Mesenchymal stem cell (in vitro differentiated cells and primary cell): ENCODE results near the gene MEIOSIN.

Experiments used
- DNase-seq: peaks from one replicate; pipeline ENCODE4 v3.0.0-alpha.2; 2013
- H2AFZ ChIP-seq: one replicate; pipeline ENCODE4 v1.6.1; 2013; ENCODE audit warnings: low read depth, mild to moderate bottlenecking, control low read depth, inconsistent platforms, low read length, moderate library complexity
- H2AK5ac ChIP-seq: 2 replicates; pipeline ENCODE4 v1.6.1; 2013; ENCODE audit warnings: low read length, moderate library complexity, mild to moderate bottlenecking, inconsistent platforms; ENCODE audit not compliant: severe bottlenecking
- H2BK120ac ChIP-seq: one replicate; pipeline ENCODE4 v1.6.1; 2013; ENCODE audit warnings: low read depth, mild to moderate bottlenecking, inconsistent platforms, low read length, moderate library complexity
- H2BK12ac ChIP-seq, 2 experiments: one replicate each; pipeline ENCODE4 v1.6.1; 2013; ENCODE audit warnings: inconsistent platforms in 2 of 2, low read length in 2 of 2, mild to moderate bottlenecking in 2 of 2, moderate library complexity in 2 of 2, control low read depth in 1 of 2
- H2BK15ac ChIP-seq: one replicate; pipeline ENCODE4 v1.6.1; 2013; ENCODE audit warnings: mild to moderate bottlenecking, low read depth, inconsistent platforms; ENCODE audit not compliant: poor library complexity, severe bottlenecking
- H2BK5ac ChIP-seq: 2 replicates; pipeline ENCODE4 v1.6.1; 2013; ENCODE audit warnings: low read depth, mild to moderate bottlenecking, low read length, control low read depth, inconsistent platforms; ENCODE audit not compliant: poor library complexity, severe bottlenecking
- H3K14ac ChIP-seq, 2 experiments: one replicate each; pipeline ENCODE4 v1.6.1; 2013; ENCODE audit warnings: inconsistent platforms in 2 of 2, low read length in 2 of 2, control low read depth in 1 of 2, mild to moderate bottlenecking in 1 of 2, moderate library complexity in 1 of 2
- H3K18ac ChIP-seq, 2 experiments: one replicate each; pipeline ENCODE4 v1.6.1; 2013; ENCODE audit warnings: inconsistent platforms in 2 of 2, low read length in 2 of 2, control low read depth in 1 of 2, low read depth in 1 of 2, mild to moderate bottlenecking in 1 of 2
- H3K23ac ChIP-seq, 2 experiments: one replicate each; pipeline ENCODE4 v1.6.1; 2013; ENCODE audit warnings: inconsistent platforms in 2 of 2, low read length in 2 of 2, mild to moderate bottlenecking in 2 of 2, moderate library complexity in 2 of 2, control low read depth in 1 of 2
- H3K27ac ChIP-seq: 2 replicates; pipeline ENCODE4 v1.5.1; 2013; ENCODE audit warnings: mild to moderate bottlenecking, moderate library complexity, low read length, control low read depth, inconsistent platforms; ENCODE audit not compliant: poor library complexity, severe bottlenecking
- H3K27me3 ChIP-seq, 2 experiments: 2 replicates each; pipeline versions ENCODE4 v1.6.1 to v1.7.0; 2013; ENCODE audit warnings: low read length in 2 of 2, mild to moderate bottlenecking in 2 of 2, moderate library complexity in 2 of 2, control low read depth in 1 of 2, inconsistent platforms in 1 of 2; ENCODE audit not compliant: control insufficient read depth in 1 of 2, insufficient read depth in 1 of 2
- H3K36me3 ChIP-seq, 2 experiments: 2 replicates each; pipeline versions ENCODE4 v1.6.1 to v1.7.0; 2013; ENCODE audit warnings: low read length in 2 of 2, control low read depth in 1 of 2, inconsistent platforms in 1 of 2, low read depth in 1 of 2, mild to moderate bottlenecking in 1 of 2; ENCODE audit not compliant: insufficient read depth in 2 of 2, control insufficient read depth in 1 of 2
- H3K4ac ChIP-seq, 2 experiments: one replicate each; pipeline ENCODE4 v1.6.1; 2013; ENCODE audit warnings: inconsistent platforms in 2 of 2, low read length in 2 of 2, mild to moderate bottlenecking in 2 of 2, moderate library complexity in 2 of 2, control low read depth in 1 of 2, low read depth in 1 of 2
- H3K4me1 ChIP-seq: 2 replicates; pipeline ENCODE4 v1.6.1; 2013; ENCODE audit warnings: low read depth, low read length, control low read depth; ENCODE audit not compliant: control insufficient read depth, insufficient read depth
- H3K4me2 ChIP-seq: 2 replicates; pipeline ENCODE4 v1.6.1; 2013; ENCODE audit warnings: low read length, mild to moderate bottlenecking, inconsistent platforms; ENCODE audit not compliant: poor library complexity, severe bottlenecking
- H3K4me3 ChIP-seq, 2 experiments: 2 replicates each; pipeline versions ENCODE4 v1.5.1 to v1.7.0; 2013; ENCODE audit warnings: low read length in 2 of 2, mild to moderate bottlenecking in 2 of 2, control low read depth in 1 of 2, low read depth in 1 of 2; ENCODE audit not compliant: insufficient read depth in 1 of 2
- H3K79me1 ChIP-seq: replicated peaks from 2 replicates; pipeline ENCODE4 v1.6.1; 2013; ENCODE audit warnings: mild to moderate bottlenecking, control low read depth, low read length, inconsistent platforms; ENCODE audit not compliant: poor library complexity, severe bottlenecking
- H3K9ac ChIP-seq: 2 replicates; pipeline ENCODE4 v1.7.0; 2013; ENCODE audit warnings: mild to moderate bottlenecking, low read length, moderate library complexity
- H3K9me3 ChIP-seq: 2 replicates; pipeline ENCODE4 v1.7.0; 2013; ENCODE audit warnings: mild to moderate bottlenecking, low read length; ENCODE audit not compliant: control insufficient read depth
- H4K8ac ChIP-seq: one replicate; pipeline ENCODE4 v1.6.1; 2013; ENCODE audit warnings: inconsistent platforms, mild to moderate bottlenecking, low read length, moderate library complexity
- H4K91ac ChIP-seq: one replicate; pipeline ENCODE4 v1.6.1; 2013; ENCODE audit warnings: mild to moderate bottlenecking, low read length, inconsistent platforms
- WGBS: methylation state at CpG from one replicate; pipeline ENCODE4 v1.1.7; 2013; ENCODE audit warnings: mixed read lengths; 5-methylcytosine and 5-hydroxymethylcytosine counted together

MEIOSIN gene

GRCh38 chr19:45766296-45766868 is 33.1 kb downstream of the MEIOSIN start:
- H3K4me3 ChIP-seq: peak overlapping the region in 1 of 2 experiments; percentile 89
- H3K23ac ChIP-seq: peak overlapping the region in 1 of 2 experiments; percentile 61
- peak overlapping the region; percentile 44 for H3K27ac ChIP-seq
- peaks cover 4 to 17% of the 10 kb centered on the region in 2 experiments for H3K27me3 ChIP-seq
- peak overlapping the region; percentile 30 to 86 for H2BK12ac ChIP-seq
- H2AK5ac ChIP-seq: peak overlapping the region; percentile 61
- H2BK15ac ChIP-seq: peak overlapping the region; percentile 33
- H3K14ac ChIP-seq: peak overlapping the region; percentile 49 to 86
- no peak overlapping the region for H2AFZ ChIP-seq
- H3K4me1 ChIP-seq: peaks cover 49% of the 10 kb centered on the region
- peak overlapping the region; percentile 79 for H3K4me2 ChIP-seq
- no peaks in the 10 kb centered on the region for H3K9me3 ChIP-seq
- peak overlapping the region; percentile 90 for H2BK120ac ChIP-seq
- peak overlapping the region; percentile 85 to 88 for H3K18ac ChIP-seq
- peak overlapping the region; percentile 89 for H4K91ac ChIP-seq
- peak overlapping the region; percentile 11 for H2BK5ac ChIP-seq
- H3K79me1 ChIP-seq: peaks cover 14% of the 10 kb centered on the region
- peak overlapping the region; percentile 92 to 96 for H3K4ac ChIP-seq
- no peak for DNase-seq
- H3K9ac ChIP-seq: peak overlapping the region; percentile 95
- peak overlapping the region; percentile 95 for H4K8ac ChIP-seq
- peaks cover 9 to 27% of the 10 kb centered on the region in 2 experiments for H3K36me3 ChIP-seq
- WGBS: 88% methylated on average over 17 of the region's 17 CpGs

- Histone ChIP-seq H2BK5ac (peak overlapping the region; percentile 37), H2BK12ac (peak overlapping the region; percentile 11 to 86), H2BK15ac (peak overlapping the region; percentile 89), H3K27ac (peak overlapping the region; percentile 91), H3K9me3 (no peaks in the 10 kb centered on the region), H4K91ac (peak overlapping the region; percentile 89), H3K4me1 (peaks cover 52% of the 10 kb centered on the region), H4K8ac (peak overlapping the region; percentile 95), H3K4me2 (peak overlapping the region; percentile 79), H3K27me3 (peaks cover under 1 to 13% of the 10 kb centered on the region in 2 experiments), H3K36me3 (peaks cover 12 to 29% of the 10 kb centered on the region in 2 experiments), H2BK120ac (peak overlapping the region; percentile 90), H3K23ac (peak overlapping the region in 1 of 2 experiments; percentile 61), H2AFZ (no peak overlapping the region), H3K9ac (peak overlapping the region; percentile 95), H3K14ac (peak overlapping the region; percentile 49 to 86), H3K4me3 (peak overlapping the region; percentile 82 to 89), H3K79me1 (peaks cover 14% of the 10 kb centered on the region), H3K18ac (peak overlapping the region; percentile 85 to 88), H3K4ac (peak overlapping the region; percentile 92 to 96), H2AK5ac (peak overlapping the region; percentile 61)
- WGBS: 31% methylated on average over 24 of the region's 24 CpGs
- no peak for DNase-seq
These were observed 33.7 kb downstream of the MEIOSIN start for GRCh38 chr19:45766869-45767346.

- peak overlapping the region; percentile 95 for H4K8ac ChIP-seq
- H3K27ac ChIP-seq: peak overlapping the region; percentile 91
- no peak overlapping the region for H3K14ac ChIP-seq
- H3K27me3 ChIP-seq: peaks cover 0 to 13% of the 10 kb centered on the region in 2 experiments
- H3K4me1 ChIP-seq: peaks cover 52% of the 10 kb centered on the region
- peak overlapping the region; percentile 92 to 96 for H3K4ac ChIP-seq
- peak overlapping the region in 1 of 2 experiments; percentile 47 for H2BK12ac ChIP-seq
- peaks cover 18 to 34% of the 10 kb centered on the region in 2 experiments for H3K36me3 ChIP-seq
- no peaks in the 10 kb centered on the region for H3K9me3 ChIP-seq
- H2BK120ac ChIP-seq: no peak overlapping the region
- peak overlapping the region; percentile 88 to 98 for H3K18ac ChIP-seq
- H3K9ac ChIP-seq: peak overlapping the region; percentile 95
- H3K4me2 ChIP-seq: peak overlapping the region; percentile 79
- DNase-seq: peak; percentile 92
- WGBS: 2% methylated on average over 20 of the region's 31 CpGs
- peak overlapping the region; percentile 89 for H4K91ac ChIP-seq
- H3K23ac ChIP-seq: no peak overlapping the region
- H3K79me1 ChIP-seq: peaks cover 14% of the 10 kb centered on the region
- H2AFZ ChIP-seq: no peak overlapping the region
- peak overlapping the region; percentile 14 for H2BK5ac ChIP-seq
- H3K4me3 ChIP-seq: peak overlapping the region; percentile 82 to 89
- H2AK5ac ChIP-seq: no peak overlapping the region
- H2BK15ac ChIP-seq: peak overlapping the region; percentile 75
These were observed 34.2 kb downstream of the MEIOSIN start for GRCh38 chr19:45767410-45767880.
